ENCODE data around the gene EPHB1. TPM values are rescaled to one million over a fixed set of nuclear protein-coding genes. Genes with fewer than 3 reads are reported as not detected.

EPHB1 gene
- total RNA-seq, 3 donors from 2014 or later: 1.8 to 5.9 (median 3.4) TPM

DNA sequence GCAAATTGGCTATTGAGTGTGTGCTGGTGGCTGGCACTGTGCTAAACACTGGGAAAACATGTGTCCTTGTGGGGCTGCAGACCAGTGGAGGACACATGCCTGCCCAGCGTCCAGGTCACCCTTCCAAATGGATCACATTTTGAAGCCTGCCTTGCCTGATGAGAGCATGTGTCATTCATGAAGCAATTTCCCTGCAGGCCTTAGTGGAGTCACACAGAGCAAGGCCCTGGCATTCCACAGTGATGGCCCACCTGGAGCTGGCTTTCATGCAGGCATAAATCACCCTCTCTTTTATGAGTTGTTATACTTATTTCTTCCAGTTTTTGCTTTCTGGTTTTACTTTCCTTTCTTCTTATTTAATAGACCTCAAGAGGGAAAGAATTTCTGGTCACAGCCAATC lies 219.5 kb downstream of the EPHB1 start:
- no peak for DNase-seq (ENCODE audit: low spot score in 2 of 2)
- intact Hi-C loops (cut with DNase I; ENCODE audit: low total_unique reads): no loop called here
- Histone ChIP-seq H3K4me1 (no peaks in the 10 kb centered on the region), H3K36me3 (no peaks in the 10 kb centered on the region), H3K27ac (no peak overlapping the region), H3K9me3 (no peaks in the 10 kb centered on the region), H3K4me3 (no peak overlapping the region), H3K27me3 (no peaks in the 10 kb centered on the region)
- TF ChIP-seq POLR2A (IDR thresholded peaks at IDR 0.05) (no peak), POLR2AphosphoS5 (IDR thresholded peaks at IDR 0.05) (no peak), CTCF (IDR thresholded peaks at IDR 0.05) (no peak)

GRCh38 chr3:135017003-135017893 lies 222.2 kb downstream of the EPHB1 start:
- no peak for TF ChIP-seq CTCF (IDR thresholded peaks at IDR 0.05)
- no peak for TF ChIP-seq POLR2AphosphoS5 (IDR thresholded peaks at IDR 0.05)
- TF ChIP-seq POLR2A (IDR thresholded peaks at IDR 0.05): no peak
- H3K27ac ChIP-seq: no peak overlapping the region
- DNase-seq (ENCODE audit: low spot score in 2 of 2): no peak
- intact Hi-C loops (cut with DNase I; ENCODE audit: low total_unique reads): no loop called here
- no peaks in the 10 kb centered on the region for H3K36me3 ChIP-seq
- H3K4me1 ChIP-seq: no peaks in the 10 kb centered on the region
- no peaks in the 10 kb centered on the region for H3K27me3 ChIP-seq
- H3K4me3 ChIP-seq: no peak overlapping the region
- H3K9me3 ChIP-seq: no peaks in the 10 kb centered on the region

GRCh38 chr3:135018149-135018923 lies 223.3 kb downstream of the EPHB1 start:
- H3K27me3 ChIP-seq: no peaks in the 10 kb centered on the region
- TF ChIP-seq POLR2A (IDR thresholded peaks at IDR 0.05) (no peak), POLR2AphosphoS5 (IDR thresholded peaks at IDR 0.05) (no peak), CTCF (IDR thresholded peaks at IDR 0.05) (no peak)
- no peaks in the 10 kb centered on the region for H3K36me3 ChIP-seq
- intact Hi-C loops (cut with DNase I; ENCODE audit: low total_unique reads): no loop called here
- no peaks in the 10 kb centered on the region for H3K4me1 ChIP-seq
- H3K4me3 ChIP-seq: no peak overlapping the region
- no peak overlapping the region for H3K27ac ChIP-seq
- no peak for DNase-seq (ENCODE audit: low spot score in 2 of 2)
- H3K9me3 ChIP-seq: no peaks in the 10 kb centered on the region

- Histone ChIP-seq H3K27me3 (no peaks in the 10 kb centered on the region), H3K4me3 (no peak overlapping the region)
These were observed 225.1 kb downstream of the EPHB1 start for GRCh38 chr3:135020181-135020580.

More at GRCh38 chr3:135020181-135020580, 225.1 kb downstream of the EPHB1 start:
- intact Hi-C loops (cut with DNase I; ENCODE audit: low total_unique reads): no loop called here
- Histone ChIP-seq H3K36me3 (no peaks in the 10 kb centered on the region), H3K9me3 (no peaks in the 10 kb centered on the region), H3K4me1 (no peaks in the 10 kb centered on the region), H3K27ac (no peak overlapping the region)
- DNase-seq (ENCODE audit: low spot score in 2 of 2): no peak
- TF ChIP-seq CTCF (IDR thresholded peaks at IDR 0.05) (no peak), POLR2AphosphoS5 (IDR thresholded peaks at IDR 0.05) (no peak), POLR2A (IDR thresholded peaks at IDR 0.05) (no peak)
